RPMI7951 (cell line): ENCODE results near the gene OR10A4. TPM values are rescaled to one million over a fixed set of nuclear protein-coding genes. Genes with fewer than 3 reads are reported as not detected.
A peak's percentile ranks its signal among the peaks of the same experiment; 100 is the strongest.
"Not testable (repeated sequence)": the region's sequence is repeated elsewhere in the genome, so short reads cannot be mapped to it uniquely, and the experiment has no call there.

Experiments
- DNase-seq: peaks from one replicate; pipeline ENCODE4 v3.0.0-alpha.2; 2012; ENCODE audit warnings: low read depth
- total RNA-seq: library from RNA; depleted of rRNA; stranded (reverse); fragments of >200 nt; shearing (Covaris generic); gene quantifications from 2 replicates; pipeline ENCODE4 v1.2.3, GENCODE V29; 2014; rRNA removed

The OR10A4 gene
- total RNA-seq, 1 experiment from 2014 or later, result not detected

GRCh38 chr11:6898911-6899310, 22.5 kb downstream of the OR10A4 start:
- no peak for DNase-seq

- DNase-seq, result no peak
Observed at GRCh38 chr11:6900327-6900999, 24.0 kb downstream of the OR10A4 start.

- DNase-seq, result not testable (repeated sequence)
Observed at GRCh38 chr11:6904804-6905203, 28.4 kb downstream of the OR10A4 start.

GRCh38 chr11:6911378-6911777, 35.0 kb downstream of the OR10A4 start:
- DNase-seq, result no peak

GRCh38 chr11:6911948-6912347, 35.5 kb downstream of the OR10A4 start:
- peak; percentile 10 for DNase-seq

- DNase-seq, result no peak
Observed at GRCh38 chr11:6919698-6920097, 43.3 kb downstream of the OR10A4 start.

GRCh38 chr11:6920702-6921101, 44.3 kb downstream of the OR10A4 start, which contains the start of gene OR2D3:
TSS of gene OR2D3 (plus strand) at chr11:6921002. CDS start at chr11:6921002, 0 bp downstream.
- no peak for DNase-seq

GRCh38 chr11:6925007-6925577, 48.7 kb downstream of the OR10A4 start:
- DNase-seq, result no peak

- peak; percentile 67 for DNase-seq
Observed at GRCh38 chr11:6925636-6926207, 49.3 kb downstream of the OR10A4 start.

- peak; percentile 91 for DNase-seq
Observed at GRCh38 chr11:6926208-6927029, 50.0 kb downstream of the OR10A4 start, which contains the start of gene ZNF215. TSS of gene ZNF215 (plus strand) at chr11:6926426. CDS start at chr11:6932273, 5,847 bp downstream.

GRCh38 chr11:6927030-6927617, 50.7 kb downstream of the OR10A4 start:
- no peak for DNase-seq

Other genes with a start within 250 kb of the OR10A4 start
- 3.8 and 4.3 TPM in 2 replicates for gene DCHS1, start 220.8 kb upstream of the OR10A4 start, total RNA-seq
- 98.0 and 98.4 TPM in 2 replicates for gene MRPL17, start 193.3 kb upstream of the OR10A4 start, total RNA-seq
- gene OR2AG2, start 104.6 kb upstream of the OR10A4 start, total RNA-seq, result 0.39 and 0.84 TPM in 2 replicates
- not detected in 2 replicates for gene OR2AG1, start 93.6 kb upstream of the OR10A4 start, total RNA-seq
- gene OR6A2, start 76.9 kb upstream of the OR10A4 start, total RNA-seq, result 0.10 and 0.24 TPM in 2 replicates
- gene OR10A5, start 30.9 kb upstream of the OR10A4 start, total RNA-seq, result not detected in 2 replicates
- gene OR10A2, start 13.6 kb upstream of the OR10A4 start, total RNA-seq, result not detected in 2 replicates
- gene OR2D2, start 15.9 kb downstream of the OR10A4 start, total RNA-seq, result 0.36 TPM in 1 of 2 replicates, not detected in the other
- gene OR2D3, start 44.4 kb downstream of the OR10A4 start, total RNA-seq, result not detected in 2 replicates
- 6.7 and 8.9 TPM in 2 replicates for gene ZNF215, start 49.8 kb downstream of the OR10A4 start, total RNA-seq
- 2.6 and 3.5 TPM in 2 replicates for gene ZNF214, start 143.7 kb downstream of the OR10A4 start, total RNA-seq
- 0.12 TPM in 1 of 2 replicates, not detected in the other for gene NLRP14, start 143.9 kb downstream of the OR10A4 start, total RNA-seq
- 0.12 TPM in 1 of 2 replicates, not detected in the other for gene RBMXL2, start 212.4 kb downstream of the OR10A4 start, total RNA-seq